Motor neuron (in vitro differentiated cells): Measurements from ENCODE around the gene PTPRT. TPM values are rescaled to one million over a fixed set of nuclear protein-coding genes. Genes with fewer than 3 reads are reported as not detected.
"Not testable (repeated sequence)": the region's sequence is repeated elsewhere in the genome, so short reads cannot be mapped to it uniquely, and the experiment has no call there.

ENCODE experiments used
- ATAC-seq, 8 experiments: fragments of 200-7000 bp; cut with Tn5 transposase; replicated peaks in 6 of 8; 2 replicates each; pipeline ENCODE4 v1.8.0; 2021; ENCODE audit warnings: mild to moderate bottlenecking in 8 of 8, moderate library complexity in 8 of 8
- H3K27ac ChIP-seq, 2 donors: fragments of 250-450 bp; sonication (Bioruptor Pico); 2 replicates each; pipeline ENCODE4 v1.9.0; 2021; ENCODE audit warnings: antibody characterized with exemption in 2 of 2, mild to moderate bottlenecking in 2 of 2, moderate library complexity in 1 of 2
- H3K4me1 ChIP-seq, 2 donors: fragments of 250-450 bp; sonication (Bioruptor Pico); replicated peaks in 1 of 2; 2 replicates each; pipeline ENCODE4 v1.6.1; 2021; ENCODE audit warnings: antibody characterized with exemption in 2 of 2, mild to moderate bottlenecking in 2 of 2, moderate library complexity in 1 of 2
- H3K4me3 ChIP-seq, 5 donors: fragments of 250-450 bp; sonication (Bioruptor Pico); 2 replicates each; pipeline ENCODE4 v1.9.0; 2021; ENCODE audit warnings: antibody characterized with exemption in 5 of 5, mild to moderate bottlenecking in 5 of 5, moderate library complexity in 4 of 5
- WGBS, 10 experiments: fragments of 450-650 bp; shearing (Covaris generic); methylation state at CpG; one replicate each; pipeline ENCODE4 v1.0.0; 2022; 5-methylcytosine and 5-hydroxymethylcytosine counted together
- in situ Hi-C, 9 experiments: fragments of 400-800 bp; cut with MboI; loops; one replicate each; pipeline ENCODE4 v1.15.0; 2021; ENCODE audit warnings: low sequenced_read_pairs in 9 of 9, low pct_unique_long_range_greater_than_20kb in 2 of 9; ENCODE audit not compliant: unreplicated experiment in 9 of 9
- total RNA-seq, 8 experiments: library from RNA; unstranded; fragments of 300-600 nt; gene quantifications; 2 replicates each; pipeline versions ENCODE4 v1.2.3 to v1.2.4, GENCODE V29; 2022

The PTPRT gene
- total RNA-seq, 8 experiments from 2014 or later: 0.05 to 1.0 (median 0.32) TPM; not detected in 1

DNA sequence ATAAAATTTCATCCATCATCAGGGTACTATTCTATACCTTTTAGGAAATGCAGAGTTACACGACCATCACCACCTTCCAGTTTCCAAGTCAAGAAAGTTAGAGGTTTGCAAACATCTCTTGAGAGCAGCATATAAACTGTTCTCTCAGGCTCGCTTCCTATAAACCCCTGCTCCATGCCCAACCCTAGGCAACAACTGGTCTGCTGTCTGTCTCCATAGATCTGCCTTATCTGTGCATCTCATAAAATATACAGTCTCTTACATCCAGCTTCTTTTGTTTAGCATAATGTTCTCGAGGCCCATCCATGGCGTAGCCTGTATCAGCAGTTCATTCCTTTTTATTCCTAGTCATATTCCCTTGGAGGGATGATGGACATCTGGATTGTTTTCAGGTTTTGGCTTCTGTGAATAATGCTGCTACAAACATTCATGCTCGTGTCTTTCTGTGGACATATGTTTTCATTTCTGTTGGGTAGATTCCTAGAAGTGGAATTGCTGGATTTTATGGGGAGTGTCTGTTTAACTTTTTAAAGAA is 6.1 kb downstream of the PTPRT start:
- in situ Hi-C loops: loop anchor here in 4 of 9 experiments (10.0 to 25.0 kb wide), 2 partner anchors 979 to 1446 kb away; no protein-coding TSS in a partner anchor
- peak in 1 of 8 experiments; percentile 47 for ATAC-seq
- peaks cover 0 to 2% of the 10 kb centered on the region in 2 donors for H3K4me1 ChIP-seq

DNA sequence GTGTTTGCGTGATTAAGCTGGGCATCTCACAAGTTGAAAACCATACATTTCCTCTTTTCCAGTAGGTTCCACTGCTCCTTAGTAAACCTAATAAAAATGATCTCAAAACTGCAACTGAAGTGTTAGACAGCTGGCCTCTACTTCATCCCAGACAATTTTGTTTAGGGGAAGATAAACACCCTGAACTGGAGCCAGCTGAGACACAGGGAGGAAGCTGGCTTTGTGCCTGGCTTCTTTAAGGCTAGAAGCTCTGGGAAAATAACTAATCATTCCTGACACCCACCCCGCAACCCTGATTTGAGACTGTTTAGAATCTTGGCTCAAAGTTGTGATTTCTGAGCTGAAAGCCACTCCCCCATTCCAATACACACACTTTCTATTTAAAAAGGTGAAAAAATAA is 11.6 kb downstream of the PTPRT start:
- Histone ChIP-seq H3K4me1 (no peaks in the 10 kb centered on the region), H3K27ac (no peak overlapping the region), H3K4me3 (no peak overlapping the region)
- in situ Hi-C loops: loop anchor here in 3 of 9 experiments (25.0 kb wide), 1 partner anchor 1441 kb away; no protein-coding TSS in a partner anchor
- ATAC-seq: no peak
- WGBS, 10 experiments: 0 to 40% (median 16%) methylated on average over 1 to 2 of the region's 2 CpGs; no CpG with 5 or more reads in 2 of the 10 experiments

More for the DNA sequence above, 6.1 kb downstream of the PTPRT start:
- no peak overlapping the region for H3K4me3 ChIP-seq
- 0 to 77% (median 43%) methylated on average over 1 to 5 of the region's 5 CpGs; no CpG with 5 or more reads in 1 of the 10 experiments for WGBS, 10 experiments
- no peak overlapping the region for H3K27ac ChIP-seq

- Histone ChIP-seq H3K4me1 (no peaks in the 10 kb centered on the region), H3K4me3 (no peak overlapping the region), H3K27ac (no peak overlapping the region)
- 0 to 83% (median 43%) methylated on average over 1 to 2 of the region's 2 CpGs; no CpG with 5 or more reads in 1 of the 10 experiments for WGBS, 10 experiments
- ATAC-seq: no peak
- in situ Hi-C loops: loop anchor here in 3 of 9 experiments (25.0 kb wide), 1 partner anchor 1439 kb away; no protein-coding TSS in a partner anchor
Measured at GRCh38 chr20:43176726-43177125, 13.0 kb downstream of the PTPRT start.

- in situ Hi-C loops: no loop called here
- H3K4me1 ChIP-seq: no peaks in the 10 kb centered on the region
- no peak for ATAC-seq
- no peak overlapping the region for H3K4me3 ChIP-seq
- no peak overlapping the region for H3K27ac ChIP-seq
- WGBS, 10 experiments: 17 to 72% (median 60%) methylated on average over 1 to 5 of the region's 5 CpGs; no CpG with 5 or more reads in 3 of the 10 experiments
Measured at GRCh38 chr20:43171930-43172329, 17.8 kb downstream of the PTPRT start.

GRCh38 chr20:43170771-43171170 is 18.9 kb downstream of the PTPRT start:
- no peak for ATAC-seq
- Histone ChIP-seq H3K4me1 (no peaks in the 10 kb centered on the region), H3K27ac (no peak overlapping the region), H3K4me3 (no peak overlapping the region)
- in situ Hi-C loops: no loop called here
- 8 to 74% (median 43%) methylated on average over 1 to 4 of the region's 4 CpGs; no CpG with 5 or more reads in 1 of the 10 experiments for WGBS, 10 experiments

DNA sequence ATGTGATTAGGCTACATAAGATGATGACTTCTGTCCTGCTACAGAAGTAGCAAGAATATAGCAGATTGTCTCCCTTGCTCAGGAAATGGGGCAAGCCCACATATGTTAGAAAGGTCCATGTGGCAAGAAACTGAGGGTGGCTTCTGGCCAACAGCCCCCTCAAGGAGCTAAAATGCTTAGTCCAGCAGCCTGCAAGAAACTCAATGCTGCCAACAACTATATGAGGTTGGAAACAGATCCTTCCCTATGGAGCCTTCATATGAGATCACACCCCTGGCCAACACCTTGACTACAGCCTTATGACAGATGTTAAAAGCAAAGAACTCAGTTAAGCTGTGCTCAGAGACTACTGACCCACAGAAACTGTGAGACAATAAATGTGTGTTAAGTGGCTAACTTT is 22.1 kb downstream of the PTPRT start:
- ATAC-seq: no peak
- no peak overlapping the region for H3K4me3 ChIP-seq
- H3K27ac ChIP-seq: no peak overlapping the region
- in situ Hi-C loops: no loop called here
- H3K4me1 ChIP-seq: no peaks in the 10 kb centered on the region

DNA sequence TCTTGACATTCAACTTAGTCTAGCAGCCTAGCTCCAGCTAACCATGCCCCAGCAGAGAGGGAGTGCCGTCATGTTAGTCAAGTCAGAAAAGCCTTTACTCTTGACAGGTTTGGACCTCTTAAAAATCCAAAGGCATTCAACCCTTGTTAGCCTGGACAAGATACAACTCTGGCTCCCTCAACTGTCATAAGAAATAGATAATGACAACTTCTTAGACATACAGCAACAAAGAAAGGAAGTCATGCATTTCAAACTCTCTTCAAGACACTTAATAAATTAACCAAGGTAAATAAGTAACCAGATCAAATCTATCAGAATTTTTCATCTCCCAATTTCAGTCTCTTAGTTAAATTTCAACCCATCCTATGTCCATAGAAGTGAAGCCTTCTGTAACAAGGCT is 22.7 kb downstream of the PTPRT start:
- Histone ChIP-seq H3K4me3 (no peak overlapping the region), H3K27ac (no peak overlapping the region), H3K4me1 (no peaks in the 10 kb centered on the region)
- in situ Hi-C loops: no loop called here
- WGBS, 10 experiments: 0 to 82% (median 60%) methylated on average over 1 of the region's 1 CpG; no CpG with 5 or more reads in 5 of the 10 experiments
- no peak for ATAC-seq

DNA sequence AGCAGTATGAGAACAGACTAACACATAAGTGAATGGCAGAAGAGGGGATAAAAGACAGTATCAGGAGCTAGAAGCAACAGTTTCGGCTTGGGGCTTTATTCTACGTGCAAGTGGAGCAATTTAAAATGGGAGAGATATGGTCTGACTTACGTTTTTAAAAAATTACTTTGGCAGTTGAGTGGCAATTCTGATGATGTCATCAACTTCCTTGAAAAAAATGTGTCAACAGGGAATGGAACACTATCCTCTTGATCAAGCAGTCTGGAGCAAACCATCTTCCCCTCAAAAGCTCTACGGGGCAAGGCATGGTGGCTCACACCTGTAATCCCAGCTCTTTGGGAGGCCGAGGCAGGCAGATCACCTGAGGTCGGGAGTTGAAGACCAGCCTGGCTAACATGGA is 24.1 kb downstream of the PTPRT start:
- WGBS, 10 experiments: 40 to 100% (median 67%) methylated on average over 1 to 6 of the region's 6 CpGs; no CpG with 5 or more reads in 1 of the 10 experiments
- Histone ChIP-seq H3K4me3 (no peak overlapping the region), H3K4me1 (no peaks in the 10 kb centered on the region), H3K27ac (no peak overlapping the region)
- ATAC-seq: no peak
- in situ Hi-C loops: no loop called here

GRCh38 chr20:43164736-43165135 is 25.0 kb downstream of the PTPRT start:
- ATAC-seq: peak in 1 of 8 experiments; percentile 19
- in situ Hi-C loops, H3K4me3 ChIP-seq, H3K27ac ChIP-seq, H3K4me1 ChIP-seq: not testable (repeated sequence)
- 0 to 83% (median 0%) methylated on average over 1 of the region's 1 CpG; no CpG with 5 or more reads in 7 of the 10 experiments for WGBS, 10 experiments

DNA sequence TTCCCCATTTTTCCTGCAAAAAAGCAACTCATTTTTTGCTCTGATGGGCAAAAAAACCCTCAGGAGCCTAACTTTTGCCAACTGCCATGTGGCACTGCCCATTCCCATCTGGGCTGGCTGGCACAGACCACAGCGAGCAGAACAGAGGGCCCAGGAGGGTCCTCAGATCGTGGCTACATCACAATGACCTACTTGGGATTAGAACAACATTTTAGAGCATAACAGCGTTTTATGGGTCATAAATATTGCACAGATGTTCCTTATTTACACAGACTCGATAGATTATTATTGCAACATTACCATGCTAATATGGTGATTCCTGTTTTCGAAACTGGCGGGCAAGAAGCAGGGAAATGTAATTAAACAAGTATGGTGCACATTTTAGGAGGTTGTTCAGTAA is 28.0 kb downstream of the PTPRT start:
- ATAC-seq: no peak
- no peak overlapping the region for H3K4me3 ChIP-seq
- H3K27ac ChIP-seq: no peak overlapping the region
- in situ Hi-C loops: no loop called here
- no peaks in the 10 kb centered on the region for H3K4me1 ChIP-seq
- WGBS, 10 experiments: 0 to 82% (median 12%) methylated on average over 1 to 6 of the region's 6 CpGs; no CpG with 5 or more reads in 3 of the 10 experiments

DNA sequence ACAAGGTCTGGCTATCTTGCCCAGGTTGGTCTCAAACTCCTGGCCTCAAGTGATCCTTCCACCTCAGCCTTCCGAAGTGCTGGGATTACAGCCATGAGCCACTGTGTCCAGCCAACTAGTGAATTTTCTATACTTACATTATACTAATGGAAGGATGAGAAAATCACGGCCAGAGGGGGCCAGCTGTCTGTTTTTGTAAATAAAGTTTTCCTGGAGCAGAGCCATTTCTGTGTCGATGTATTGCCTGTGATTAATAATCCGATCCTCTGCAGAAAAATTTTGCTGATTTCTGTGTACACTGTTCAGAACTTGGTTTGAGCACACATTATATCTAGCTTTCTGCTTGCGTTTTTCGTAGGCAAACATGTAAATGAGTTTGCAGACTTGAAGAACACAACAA is 28.8 kb downstream of the PTPRT start:
- in situ Hi-C loops: no loop called here
- Histone ChIP-seq H3K4me3 (no peak overlapping the region), H3K4me1 (no peaks in the 10 kb centered on the region), H3K27ac (no peak overlapping the region)
- ATAC-seq: no peak
- WGBS, 10 experiments: 7 to 81% (median 49%) methylated on average over 2 to 6 of the region's 6 CpGs

GRCh38 chr20:43159994-43160393 is 29.7 kb downstream of the PTPRT start:
- in situ Hi-C loops: no loop called here
- ATAC-seq: no peak
- 0 to 62% (median 50%) methylated on average over 1 to 8 of the region's 9 CpGs; no CpG with 5 or more reads in 3 of the 10 experiments for WGBS, 10 experiments
- Histone ChIP-seq H3K4me3 (no peak overlapping the region), H3K4me1 (no peaks in the 10 kb centered on the region), H3K27ac (no peak overlapping the region)

GRCh38 chr20:43155366-43156100 is 34.2 kb downstream of the PTPRT start:
- 0 to 46% (median 6%) methylated on average over 1 to 4 of the region's 4 CpGs; no CpG with 5 or more reads in 1 of the 10 experiments for WGBS, 10 experiments
- H3K4me3 ChIP-seq: no peak overlapping the region
- in situ Hi-C loops: no loop called here
- ATAC-seq: no peak
- no peaks in the 10 kb centered on the region for H3K4me1 ChIP-seq
- H3K27ac ChIP-seq: no peak overlapping the region
